Gastrocnemius medialis (tissue), 4 donors: ENCODE data around the gene PTP4A1. TPM values are rescaled to one million over a fixed set of nuclear protein-coding genes. Genes with fewer than 3 reads are reported as not detected.

Experiments used
- ATAC-seq, 2 donors: fragments of 150-250 bp; one replicate each; pipeline ENCODE4 v1.9.1; 2016
- DNase-seq, 2 donors: peaks; one replicate each; pipeline ENCODE4 v3.0.0-alpha.2; 2019
- H3K27ac ChIP-seq, 4 donors: fragments of 200-600 bp; sonication (generic); 1 replicate in 1 of 4; 2 replicates in 3 of 4; pipeline ENCODE4 v1.5.1; 2016 to 2018; ENCODE audit warnings: mild to moderate bottlenecking in 2 of 4, moderate library complexity in 1 of 4
- H3K27me3 ChIP-seq, 3 donors: fragments of 200-600 bp; sonication (generic) in 2 of 3; 1 replicate in 1 of 3; 2 replicates in 2 of 3; pipeline versions ENCODE4 v1.5.1 to v1.6.0; 2016 to 2019; ENCODE audit warnings: mild to moderate bottlenecking in 1 of 3, moderate library complexity in 1 of 3
- H3K36me3 ChIP-seq, 2 donors: fragments of 200-600 bp; sonication (generic) in 1 of 2; one replicate each; pipeline ENCODE4 v1.5.1; 2017 to 2018
- H3K4me1 ChIP-seq, 2 donors: fragments of 200-600 bp; sonication (generic) in 1 of 2; one replicate each; pipeline ENCODE4 v1.5.1; 2016 to 2017; ENCODE audit warnings: mild to moderate bottlenecking in 2 of 2
- H3K4me3 ChIP-seq, 4 donors: fragments of 200-600 bp; sonication (generic) in 3 of 4; 1 replicate in 1 of 4; 2 replicates in 3 of 4; pipeline ENCODE4 v1.5.1; 2016 to 2019; ENCODE audit warnings: mild to moderate bottlenecking in 2 of 4
- H3K9me3 ChIP-seq, 3 donors: fragments of 200-600 bp; sonication (generic) in 2 of 3; 1 replicate in 1 of 3; 2 replicates in 2 of 3; pipeline ENCODE4 v1.5.1; 2016 to 2019
- POLR2A ChIP-seq, 2 donors: fragments of 450-650 bp; IDR thresholded peaks; one replicate each; pipeline ENCODE4 v1.6.1; 2017; ENCODE audit warnings: antibody characterized with exemption in 2 of 2, mild to moderate bottlenecking in 2 of 2, moderate library complexity in 2 of 2
- in situ Hi-C, 4 donors: fragments of 200-750 bp; cut with MboI; loops; one replicate each; pipeline versions ENCODE4 v1.15.0 to v1.8.0; 2017; ENCODE audit warnings: low sequenced_read_pairs in 4 of 4
- intact Hi-C: fragments of 100-400 bp; cut with DNase I; formaldehyde crosslinking; loops from one replicate; pipeline ENCODE4 v1.15.1; 2023; ENCODE audit warnings: low total_unique reads
- total RNA-seq, 4 donors: library from RNA; depleted of rRNA; stranded (reverse); fragments of >200 nt; gene quantifications; one replicate each; pipeline versions ENCODE4 v1.1.0 to v1.2.3, GENCODE V29; 2016
- TF ChIP-seq, protein P1 (sequence below), 5 experiments: fragments of 450-650 bp in 3 of 5; fragments of 200-600 bp in 2 of 5; sonication (generic) in 2 of 5; IDR thresholded peaks in 4 of 5; conservative IDR thresholded peaks in 1 of 5; 1 replicate in 4 of 5; 2 replicates in 1 of 5; pipeline ENCODE4 v1.5.1; 2016 to 2019; ENCODE audit warnings: antibody characterized with exemption in 5 of 5, mild to moderate bottlenecking in 3 of 5, moderate library complexity in 3 of 5

Gene PTP4A1
- total RNA-seq, 4 donors from 2014 or later = 30.6 to 256 (median 90.8) TPM

DNA sequence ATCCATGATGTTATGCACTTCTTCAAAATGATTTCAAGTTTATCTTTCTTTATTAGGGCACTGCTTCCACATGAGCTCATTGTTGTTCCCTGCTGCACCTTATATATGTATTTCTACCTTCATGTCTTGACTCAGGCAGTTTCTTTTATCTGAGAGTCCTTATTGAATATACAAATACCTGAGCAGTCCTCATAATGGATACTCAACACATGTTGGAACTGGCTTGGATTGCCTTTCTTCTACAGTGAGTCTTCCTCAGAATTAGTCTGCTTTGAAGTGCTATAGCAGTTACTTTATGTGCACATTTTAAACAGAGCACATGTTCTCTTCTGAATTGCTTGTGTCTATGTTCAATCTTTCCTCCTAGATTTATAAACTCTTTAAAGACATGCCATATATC is 45.3 kb upstream of the PTP4A1 start:
- Histone ChIP-seq H3K9me3 (no peaks in the 10 kb centered on the region), H3K36me3 (no peaks in the 10 kb centered on the region), H3K4me3 (no peak overlapping the region), H3K4me1 (peaks cover 10 to 19% of the 10 kb centered on the region in 2 donors), H3K27me3 (no peaks in the 10 kb centered on the region), H3K27ac (peak overlapping the region; percentile 69 to 85 (median 82))
- intact Hi-C loops (loop anchor here (2.0 to 5.0 kb wide), 2 partner anchors 46 to 50 kb away; partner anchors contain the start of genes LOC128125822 and PTP4A1), in situ Hi-C loops (no loop called here)
- no peak for DNase-seq
- ATAC-seq = no peak
- no peak for TF ChIP-seq POLR2A (IDR thresholded peaks at IDR 0.05)
- TF ChIP-seq, protein P1, sequence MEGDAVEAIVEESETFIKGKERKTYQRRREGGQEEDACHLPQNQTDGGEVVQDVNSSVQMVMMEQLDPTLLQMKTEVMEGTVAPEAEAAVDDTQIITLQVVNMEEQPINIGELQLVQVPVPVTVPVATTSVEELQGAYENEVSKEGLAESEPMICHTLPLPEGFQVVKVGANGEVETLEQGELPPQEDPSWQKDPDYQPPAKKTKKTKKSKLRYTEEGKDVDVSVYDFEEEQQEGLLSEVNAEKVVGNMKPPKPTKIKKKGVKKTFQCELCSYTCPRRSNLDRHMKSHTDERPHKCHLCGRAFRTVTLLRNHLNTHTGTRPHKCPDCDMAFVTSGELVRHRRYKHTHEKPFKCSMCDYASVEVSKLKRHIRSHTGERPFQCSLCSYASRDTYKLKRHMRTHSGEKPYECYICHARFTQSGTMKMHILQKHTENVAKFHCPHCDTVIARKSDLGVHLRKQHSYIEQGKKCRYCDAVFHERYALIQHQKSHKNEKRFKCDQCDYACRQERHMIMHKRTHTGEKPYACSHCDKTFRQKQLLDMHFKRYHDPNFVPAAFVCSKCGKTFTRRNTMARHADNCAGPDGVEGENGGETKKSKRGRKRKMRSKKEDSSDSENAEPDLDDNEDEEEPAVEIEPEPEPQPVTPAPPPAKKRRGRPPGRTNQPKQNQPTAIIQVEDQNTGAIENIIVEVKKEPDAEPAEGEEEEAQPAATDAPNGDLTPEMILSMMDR (IDR thresholded peaks at IDR 0.05 in 4 of 5, conservative IDR thresholded peaks at IDR 0.05 in 1 of 5) = no peak

DNA sequence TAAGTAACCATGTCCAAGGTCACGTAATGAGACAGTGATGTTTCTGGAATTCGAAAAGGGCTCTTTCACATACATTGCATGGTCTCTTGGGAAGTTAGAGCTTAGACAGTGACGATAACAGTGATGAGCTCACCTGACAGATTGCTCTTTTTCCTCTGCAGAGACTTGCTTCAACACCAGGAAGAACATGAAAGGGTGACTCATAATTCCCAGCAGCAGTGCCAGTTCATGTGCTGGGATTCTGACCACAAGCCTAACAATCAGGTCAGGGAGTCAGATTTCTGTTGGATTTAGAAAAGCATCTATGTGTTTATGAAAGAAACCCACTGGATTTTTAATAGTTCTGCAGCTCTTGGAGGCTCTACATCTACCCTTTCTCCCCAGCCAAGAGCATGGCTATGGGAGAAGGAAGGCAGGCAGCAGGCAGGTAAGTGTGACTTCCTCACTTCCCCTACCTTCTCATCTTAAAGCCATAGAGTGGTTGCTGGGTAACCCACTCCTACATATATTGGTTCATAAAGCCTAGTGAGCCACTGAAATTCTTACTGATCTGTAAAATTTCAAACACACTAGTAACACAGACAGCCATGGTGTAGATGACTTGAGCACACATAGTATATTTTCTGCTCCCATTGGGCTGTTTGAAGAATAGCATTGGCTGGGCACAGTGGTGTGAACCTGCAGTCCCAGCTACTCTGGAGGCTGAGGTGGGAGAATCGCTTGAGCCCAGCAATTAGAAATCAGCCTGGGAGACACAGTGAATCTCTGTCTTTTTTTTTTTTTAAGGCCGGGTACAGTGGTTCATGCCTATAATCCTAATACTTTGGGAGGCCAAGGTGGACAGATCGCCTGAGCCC is 44.4 kb upstream of the PTP4A1 start:
- Histone ChIP-seq H3K36me3 (no peaks in the 10 kb centered on the region), H3K4me1 (peaks cover 10 to 19% of the 10 kb centered on the region in 2 donors), H3K27ac (peak overlapping the region; percentile 80 to 85 (median 82)), H3K4me3 (no peak overlapping the region), H3K27me3 (no peaks in the 10 kb centered on the region), H3K9me3 (no peaks in the 10 kb centered on the region)
- no peak for TF ChIP-seq POLR2A (IDR thresholded peaks at IDR 0.05)
- TF ChIP-seq, protein P1 (IDR thresholded peaks at IDR 0.05 in 4 of 5, conservative IDR thresholded peaks at IDR 0.05 in 1 of 5) = peak in 1 of 5 experiments; percentile 12
- peak; percentile 78 to 86 for DNase-seq
- in situ Hi-C loops (no loop called here), intact Hi-C loops (loop anchor here (2.0 to 5.0 kb wide), 2 partner anchors 45 to 51 kb away; partner anchors contain the start of genes LOC128125822 and PTP4A1)
- ATAC-seq = peak; percentile 100

DNA sequence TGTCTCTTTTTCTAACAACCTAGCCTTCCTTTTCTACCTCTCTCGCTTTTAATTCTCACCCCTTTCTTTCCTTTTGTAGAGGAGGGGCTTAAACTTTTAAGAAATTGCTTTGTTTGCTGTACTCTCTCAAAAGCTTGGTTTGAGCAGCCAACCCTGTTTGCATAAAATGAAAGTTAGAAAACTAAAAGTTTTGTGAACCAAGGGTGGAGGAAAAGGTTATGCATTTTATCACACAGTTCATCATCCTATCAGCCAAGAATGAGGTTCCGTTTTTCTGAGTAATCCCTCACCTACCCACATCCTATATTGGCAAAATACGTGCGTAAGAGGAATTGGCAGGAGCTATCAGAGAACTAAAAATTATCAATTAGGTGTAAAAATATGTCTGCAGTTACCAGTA is 42.8 kb upstream of the PTP4A1 start:
- Histone ChIP-seq H3K4me1 (peaks cover 10 to 19% of the 10 kb centered on the region in 2 donors), H3K27ac (peak overlapping the region; percentile 80 to 85 (median 82)), H3K4me3 (no peak overlapping the region), H3K36me3 (no peaks in the 10 kb centered on the region), H3K27me3 (no peaks in the 10 kb centered on the region), H3K9me3 (no peaks in the 10 kb centered on the region)
- in situ Hi-C loops (no loop called here), intact Hi-C loops (loop anchor here (5.0 kb wide), 1 partner anchor 52 kb away; no protein-coding TSS in a partner anchor)
- TF ChIP-seq, protein P1 (IDR thresholded peaks at IDR 0.05 in 4 of 5, conservative IDR thresholded peaks at IDR 0.05 in 1 of 5) = no peak
- TF ChIP-seq POLR2A (IDR thresholded peaks at IDR 0.05) = no peak
- no peak for ATAC-seq
- no peak for DNase-seq

DNA sequence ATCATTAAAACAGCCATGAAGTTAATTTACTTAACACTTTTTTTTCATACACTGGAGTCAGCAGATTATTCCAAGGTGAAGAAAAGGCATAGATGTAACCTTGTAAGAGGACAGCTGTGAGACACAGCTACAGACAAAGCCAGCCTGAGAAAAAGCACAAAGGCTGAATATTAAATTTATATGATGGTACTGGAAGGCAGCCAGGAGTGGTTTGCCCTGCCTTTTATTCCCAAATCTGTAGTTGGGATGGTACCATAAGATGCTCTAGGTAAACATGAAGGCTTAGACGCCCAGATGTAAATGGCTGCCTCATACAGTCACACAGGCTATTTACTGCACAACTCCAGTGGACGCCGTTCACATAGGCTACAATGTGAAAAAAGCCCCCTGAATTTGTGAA is 42.1 kb upstream of the PTP4A1 start:
- ATAC-seq = no peak
- in situ Hi-C loops (no loop called here), intact Hi-C loops (no loop called here)

More for the DNA sequence above, 42.1 kb upstream of the PTP4A1 start:
- Histone ChIP-seq H3K27me3 (no peaks in the 10 kb centered on the region), H3K27ac (peak overlapping the region; percentile 14 to 85 (median 82)), H3K4me1 (peaks cover 10 to 19% of the 10 kb centered on the region in 2 donors), H3K36me3 (no peaks in the 10 kb centered on the region), H3K4me3 (no peak overlapping the region), H3K9me3 (no peaks in the 10 kb centered on the region)
- TF ChIP-seq POLR2A (IDR thresholded peaks at IDR 0.05) = no peak
- TF ChIP-seq, protein P1 (IDR thresholded peaks at IDR 0.05 in 4 of 5, conservative IDR thresholded peaks at IDR 0.05 in 1 of 5) = no peak
- no peak for DNase-seq
